ENCODE measurements around the gene FOXRED2.
A peak's percentile ranks its signal among the peaks of the same experiment; 100 is the strongest.

Gene FOXRED2

DNA sequence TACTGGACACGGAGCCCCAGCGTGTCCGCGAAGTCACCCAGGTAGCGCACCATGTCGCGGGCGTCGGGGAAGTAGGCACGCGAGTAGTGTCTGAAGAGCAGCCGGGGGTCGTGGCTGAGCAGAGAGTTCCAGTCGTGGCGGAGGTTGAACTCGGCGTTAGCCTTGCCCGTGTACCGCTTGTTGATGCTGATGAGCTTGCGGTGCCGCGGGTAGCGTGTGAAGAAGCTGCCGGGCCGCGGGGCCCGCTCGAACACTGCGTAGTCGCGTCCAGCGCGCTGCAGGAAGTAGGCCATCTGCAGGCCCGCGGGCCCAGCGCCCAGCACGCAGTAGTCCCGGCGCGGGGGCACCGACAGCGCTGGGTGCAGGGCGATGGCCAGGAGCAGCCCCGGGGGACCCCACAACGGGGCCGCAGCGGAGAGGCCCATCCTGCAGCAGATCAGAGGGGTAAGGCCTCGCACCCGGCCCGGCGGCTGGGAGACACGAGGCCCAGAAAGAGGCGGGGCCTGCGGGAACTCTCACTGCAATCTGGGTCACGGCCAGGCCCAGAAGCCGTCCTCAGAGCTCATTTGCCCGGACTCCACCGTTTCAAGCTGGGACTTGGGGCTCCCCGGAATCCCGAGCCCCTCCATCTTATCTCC lies 723 bp downstream of the FOXRED2 start:
- Mint-ChIP-seq H3K36me3 (peaks cover 22 to 32% of the 10 kb centered on the region in 2 donors), H3K4me3 (peak overlapping the region; percentile 83 to 87), H3K4me1 (peaks cover 13 to 33% of the 10 kb centered on the region in 2 donors), H3K27ac (peak overlapping the region; percentile 9), H3K9me3 (peaks cover 4% of the 10 kb centered on the region in 2 donors), H3K27me3 (no peaks in the 10 kb centered on the region)
- DNase-seq (no peak), ATAC-seq (replicated peaks) (no peak)

DNA sequence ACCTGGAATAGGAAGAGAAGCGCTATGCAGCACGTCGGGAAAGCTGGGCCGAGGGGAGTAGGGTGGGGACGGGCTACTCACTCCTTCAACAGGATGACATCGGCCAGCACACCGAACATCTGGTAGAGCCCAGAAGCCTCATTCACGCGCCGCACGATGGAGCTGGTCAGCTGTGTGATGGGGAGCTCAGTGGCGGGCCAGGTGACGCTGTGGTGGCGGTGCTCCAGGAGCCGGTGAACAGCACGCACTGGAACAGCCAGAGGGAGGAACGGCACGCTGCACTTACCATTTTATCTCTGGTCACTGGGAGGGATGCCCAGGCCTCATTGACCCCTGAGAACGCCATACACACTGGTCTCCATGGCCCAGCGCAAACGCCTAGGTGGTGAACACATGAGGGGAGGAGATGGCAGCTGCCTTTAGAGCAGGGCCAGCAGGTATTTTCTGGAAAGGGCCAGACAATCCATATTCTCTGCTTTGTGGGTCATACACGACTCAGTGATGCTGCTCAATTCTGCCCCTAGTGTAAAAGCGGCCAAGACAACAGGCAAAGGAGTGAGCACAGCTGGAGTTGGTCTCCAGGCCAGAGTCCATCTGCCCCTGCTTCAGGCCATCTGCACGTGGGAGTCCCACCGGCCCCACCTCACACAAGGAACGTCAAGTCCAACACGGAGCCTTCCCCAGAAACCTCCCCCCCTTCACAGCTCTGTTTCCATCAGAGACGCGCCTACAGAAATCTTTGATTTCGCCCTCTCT lies 8.8 kb downstream of the FOXRED2 start:
- Mint-ChIP-seq H3K27me3 (no peaks in the 10 kb centered on the region), H3K9me3 (no peaks in the 10 kb centered on the region)

DNA sequence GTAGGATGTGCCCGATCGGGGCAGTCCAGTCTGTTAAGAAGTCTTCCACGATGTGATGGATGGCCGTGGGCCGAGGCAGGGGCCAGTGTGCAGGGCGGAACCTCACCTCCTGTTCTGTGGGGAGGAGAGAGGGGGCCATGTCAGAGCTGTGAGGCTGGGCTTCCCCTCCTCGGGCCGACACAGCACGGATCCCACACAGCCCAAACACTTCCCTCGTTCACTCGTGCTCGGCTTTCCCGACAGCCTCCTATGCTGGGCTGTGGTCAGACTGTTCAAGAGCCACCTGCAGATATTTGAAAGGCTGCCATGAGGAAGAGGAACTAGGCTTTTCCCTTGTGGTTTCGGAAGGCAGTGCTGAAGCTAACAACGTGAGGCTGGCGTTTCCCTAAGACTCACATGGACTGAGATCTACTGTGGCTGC lies 13.1 kb downstream of the FOXRED2 start:
- H3K27me3 Mint-ChIP-seq: no peaks in the 10 kb centered on the region
- H3K36me3 Mint-ChIP-seq: peaks cover 32 to 54% of the 10 kb centered on the region in 2 donors
- no peaks in the 10 kb centered on the region for H3K9me3 Mint-ChIP-seq
- H3K4me1 Mint-ChIP-seq: peaks cover 20 to 32% of the 10 kb centered on the region in 2 donors
- ATAC-seq (replicated peaks) (peak; percentile 93 to 94), DNase-seq (peak; percentile 77)
- H3K27ac Mint-ChIP-seq: peak overlapping the region; percentile 77
- peak overlapping the region; percentile 61 to 67 for H3K4me3 Mint-ChIP-seq

More for the DNA sequence above, 8.8 kb downstream of the FOXRED2 start:
- DNase-seq (no peak), ATAC-seq (replicated peaks) (no peak)
- peaks cover 7 to 15% of the 10 kb centered on the region in 2 donors for H3K4me1 Mint-ChIP-seq
- H3K4me3 Mint-ChIP-seq: no peak overlapping the region
- H3K36me3 Mint-ChIP-seq: peaks cover 31 to 45% of the 10 kb centered on the region in 2 donors
- no peak overlapping the region for H3K27ac Mint-ChIP-seq

DNA sequence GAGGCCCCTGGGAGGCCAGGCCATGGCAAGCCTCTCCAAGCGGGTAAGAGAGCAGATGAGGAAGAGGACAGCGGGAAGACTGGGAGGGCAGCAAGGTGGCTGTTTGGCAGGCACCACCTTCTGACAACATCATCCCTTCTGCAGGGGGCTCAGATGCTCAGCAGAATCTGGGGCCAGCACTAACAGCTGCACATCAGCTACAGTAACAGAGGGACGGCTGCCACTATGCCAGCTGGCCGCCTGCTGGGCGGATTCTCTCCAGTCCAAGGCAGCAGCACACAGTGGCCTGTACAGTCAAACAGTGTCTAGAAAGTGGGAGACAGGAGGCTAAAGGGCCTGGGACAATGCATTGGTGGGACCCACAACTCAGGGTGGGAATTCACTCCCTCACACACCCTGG lies 14.7 kb downstream of the FOXRED2 start:
- no peaks in the 10 kb centered on the region for H3K27me3 Mint-ChIP-seq
- H3K9me3 Mint-ChIP-seq: no peaks in the 10 kb centered on the region
- ATAC-seq (replicated peaks) (no peak), DNase-seq (no peak)
- peaks cover 30 to 46% of the 10 kb centered on the region in 2 donors for H3K36me3 Mint-ChIP-seq
- peaks cover 20 to 32% of the 10 kb centered on the region in 2 donors for H3K4me1 Mint-ChIP-seq
- peak overlapping the region; percentile 44 to 59 for H3K4me3 Mint-ChIP-seq
- peak overlapping the region; percentile 44 for H3K27ac Mint-ChIP-seq

DNA sequence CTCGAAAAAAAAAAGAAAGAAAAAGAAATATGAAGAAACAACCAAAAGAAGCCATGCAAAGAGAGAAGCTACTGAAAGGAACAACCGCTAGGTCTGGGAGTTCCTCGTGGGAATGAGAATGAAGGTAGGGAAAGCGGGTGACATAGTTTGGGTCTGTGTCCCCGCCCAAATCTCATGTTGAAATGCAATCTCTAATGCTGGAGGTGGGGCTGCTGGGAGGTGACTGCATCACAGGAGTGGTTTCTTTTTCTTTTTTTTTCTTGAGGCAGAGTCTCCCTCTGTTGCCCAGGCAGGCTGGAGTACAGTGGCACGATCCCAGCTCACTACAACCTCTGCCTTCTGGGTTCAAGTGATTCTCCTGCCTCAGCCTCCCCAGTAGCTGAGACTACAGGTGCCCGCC lies 15.7 kb downstream of the FOXRED2 start:
- no peak for DNase-seq
- no peaks in the 10 kb centered on the region for H3K27me3 Mint-ChIP-seq
- peak overlapping the region; percentile 10 for H3K27ac Mint-ChIP-seq
- peaks cover 29 to 49% of the 10 kb centered on the region in 2 donors for H3K36me3 Mint-ChIP-seq
- H3K4me3 Mint-ChIP-seq: no peak overlapping the region
- ATAC-seq (replicated peaks): no peak
- peaks cover 23 to 32% of the 10 kb centered on the region in 2 donors for H3K4me1 Mint-ChIP-seq
- no peaks in the 10 kb centered on the region for H3K9me3 Mint-ChIP-seq

DNA sequence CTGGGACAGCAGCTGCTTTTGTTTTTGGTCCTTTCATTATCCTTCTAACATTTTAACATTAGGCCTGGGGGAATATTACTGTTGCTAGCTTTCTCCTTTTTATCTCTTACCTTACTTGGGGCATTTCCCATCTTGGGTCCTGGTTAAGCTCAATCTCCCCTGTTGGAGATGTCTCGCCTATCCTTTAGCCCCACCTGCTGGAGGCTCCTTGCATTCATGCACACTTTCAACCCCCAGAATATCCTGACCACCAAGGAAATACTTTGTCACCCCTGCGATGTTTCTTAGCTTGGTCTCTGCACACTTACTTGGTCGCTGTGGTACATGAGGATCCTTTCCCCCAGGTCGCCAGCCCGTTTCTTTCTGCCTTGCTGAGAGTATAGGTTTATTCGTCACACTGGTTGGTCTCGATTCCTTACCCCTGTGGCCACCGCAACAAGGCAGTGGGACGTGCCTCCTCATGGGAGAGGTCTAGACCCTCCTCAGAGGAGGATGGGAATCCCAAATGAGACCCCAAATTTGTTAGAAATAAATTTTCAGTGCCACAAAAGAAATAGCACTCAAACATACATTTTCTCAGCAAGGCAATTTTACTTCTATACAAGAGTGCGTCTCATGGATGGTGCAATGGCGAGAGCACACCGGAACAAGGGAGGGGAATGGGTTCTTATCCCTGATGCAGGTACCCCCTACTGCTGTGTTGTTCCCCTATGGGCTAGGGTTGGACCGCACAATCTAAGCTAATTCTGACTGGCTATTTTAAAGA lies 20.0 kb downstream of the FOXRED2 start:
- no peak overlapping the region for H3K4me3 Mint-ChIP-seq
- H3K4me1 Mint-ChIP-seq: peaks cover 12 to 13% of the 10 kb centered on the region in 2 donors
- H3K9me3 Mint-ChIP-seq: no peaks in the 10 kb centered on the region
- ATAC-seq (replicated peaks) (no peak), DNase-seq (peak; percentile 28)
- H3K27me3 Mint-ChIP-seq: no peaks in the 10 kb centered on the region
- H3K27ac Mint-ChIP-seq: no peak overlapping the region
- peaks cover 16 to 30% of the 10 kb centered on the region in 2 donors for H3K36me3 Mint-ChIP-seq

DNA sequence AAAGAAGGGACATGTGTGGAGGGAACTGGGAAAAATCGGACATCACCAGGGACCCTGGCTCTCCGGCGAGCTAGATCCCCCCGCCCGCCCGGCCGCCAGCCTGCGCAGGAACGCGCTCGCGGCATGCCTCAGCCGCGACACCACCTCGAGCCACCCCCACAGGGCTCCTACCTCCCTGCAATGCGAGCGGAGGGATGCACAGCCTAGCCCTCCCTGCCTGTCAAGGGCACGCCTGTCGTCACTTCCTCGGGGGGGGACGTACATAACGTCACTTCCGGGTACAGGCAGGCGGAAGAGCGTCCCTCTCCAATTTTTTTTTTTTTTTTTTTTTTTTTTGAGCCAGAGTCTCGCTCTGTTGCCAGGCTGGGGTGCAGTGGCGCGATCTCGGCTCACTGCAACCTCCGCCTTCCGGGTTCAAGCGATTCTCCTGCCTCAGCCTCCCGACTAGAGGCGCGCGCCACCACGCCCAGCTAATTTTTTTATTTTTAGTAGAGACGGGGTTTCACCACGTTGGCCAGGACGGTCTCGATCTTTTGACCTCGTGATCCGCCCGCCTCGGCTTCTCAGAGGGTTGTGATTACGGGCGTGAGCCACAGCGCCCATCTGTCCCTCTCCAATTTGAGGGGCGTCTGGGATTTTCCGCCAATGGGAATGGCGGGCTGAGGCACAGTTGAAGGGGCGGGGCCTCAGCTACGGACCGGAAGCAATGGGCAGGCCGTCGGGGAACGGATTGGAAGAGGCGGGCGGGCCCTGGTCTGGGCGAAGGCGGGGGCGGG lies 25.3 kb downstream of the FOXRED2 start, which contains the start of gene TXN2:
Gene TXN2, minus strand, starts transcription at position 248 of the 776 bp plus-strand sequence. CDS start 803 bp downstream, outside the sequence.
- H3K4me3 Mint-ChIP-seq: peak within 1 kb of the TSS; percentile 96 to 99
- no peaks in the 10 kb centered on the region for H3K9me3 Mint-ChIP-seq
- DNase-seq (peak; percentile 91), ATAC-seq (replicated peaks) (peak; percentile 92 to 94)
- H3K27me3 Mint-ChIP-seq: no peaks in the 10 kb centered on the region
- peaks cover 14 to 20% of the 10 kb centered on the region in 2 donors for H3K4me1 Mint-ChIP-seq
- peak within 1 kb of the TSS; percentile 100 for H3K27ac Mint-ChIP-seq
- H3K36me3 Mint-ChIP-seq: peaks cover 9 to 15% of the 10 kb centered on the region in 2 donors

DNA sequence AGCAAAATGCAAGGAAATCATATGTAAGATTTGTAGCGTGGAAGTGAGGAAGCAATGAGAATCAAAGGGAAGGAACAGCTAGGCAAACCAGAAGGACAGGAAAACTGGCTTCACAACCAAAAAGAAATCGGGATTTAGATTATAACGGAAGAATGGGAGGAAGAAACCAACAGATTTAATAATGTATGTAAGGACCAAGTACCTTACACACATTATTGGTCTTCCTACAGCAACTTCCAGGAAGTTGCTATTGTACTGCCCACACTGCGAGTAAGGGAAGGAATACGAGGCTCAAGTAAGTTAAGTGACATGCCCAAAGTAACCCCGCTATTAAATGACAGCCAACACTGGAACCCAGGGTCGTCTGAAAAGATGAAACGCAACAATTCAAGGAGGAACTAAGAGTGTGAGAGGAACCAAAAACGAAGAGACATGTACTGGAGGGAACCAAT lies 25.9 kb downstream of the FOXRED2 start:
- Mint-ChIP-seq H3K27ac (peak overlapping the region; percentile 100), H3K27me3 (no peaks in the 10 kb centered on the region), H3K4me1 (peaks cover 14 to 20% of the 10 kb centered on the region in 2 donors), H3K4me3 (peak overlapping the region; percentile 96 to 99), H3K9me3 (no peaks in the 10 kb centered on the region), H3K36me3 (peaks cover 10 to 13% of the 10 kb centered on the region in 2 donors)
- DNase-seq (no peak), ATAC-seq (replicated peaks) (peak in 1 of 2 donors; percentile 64)

DNA sequence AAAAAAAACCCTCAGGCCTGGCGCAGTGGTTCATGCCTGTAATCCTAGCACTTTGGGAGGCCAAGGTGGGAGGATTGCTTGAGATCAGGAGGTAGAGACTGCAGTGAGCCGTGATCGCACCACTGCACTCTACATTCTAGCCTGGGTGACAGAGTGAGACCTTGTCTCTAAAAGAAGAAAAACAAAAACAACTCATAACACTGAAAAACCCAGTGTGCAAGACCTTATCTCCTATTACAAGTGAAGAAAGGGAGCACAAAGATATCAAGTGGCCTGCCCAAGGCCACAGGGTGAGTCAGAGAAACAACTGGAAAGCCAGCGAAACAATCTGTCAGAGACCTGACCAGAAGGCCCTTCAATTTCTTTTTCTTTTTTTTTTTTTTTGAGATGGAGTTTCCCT lies 27.9 kb downstream of the FOXRED2 start:
- ATAC-seq (replicated peaks) (no peak), DNase-seq (no peak)
- no peak overlapping the region for H3K4me3 Mint-ChIP-seq
- H3K4me1 Mint-ChIP-seq: peaks cover 16 to 25% of the 10 kb centered on the region in 2 donors
- peaks cover 22 to 30% of the 10 kb centered on the region in 2 donors for H3K36me3 Mint-ChIP-seq
- no peaks in the 10 kb centered on the region for H3K9me3 Mint-ChIP-seq
- H3K27me3 Mint-ChIP-seq: no peaks in the 10 kb centered on the region
- no peak overlapping the region for H3K27ac Mint-ChIP-seq

DNA sequence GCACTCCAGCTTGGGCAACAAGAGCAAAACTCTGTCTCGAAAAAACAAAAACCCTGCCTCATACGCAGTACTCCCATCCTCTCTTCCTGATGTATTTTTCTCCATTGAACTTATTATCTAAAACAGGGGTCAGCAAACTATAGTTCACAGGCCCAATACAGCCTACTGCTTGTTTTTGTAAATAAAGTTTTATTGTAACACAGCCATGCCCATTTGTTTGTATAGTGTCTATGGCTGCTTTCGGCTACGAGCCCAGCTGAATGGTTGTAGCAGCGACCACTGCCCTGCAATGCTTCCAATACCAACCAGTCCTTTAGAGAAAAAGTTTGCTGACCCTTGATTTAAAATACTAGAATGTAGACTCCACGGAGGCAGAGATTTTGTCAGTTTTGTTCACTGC lies 31.5 kb downstream of the FOXRED2 start:
- no peak overlapping the region for H3K4me3 Mint-ChIP-seq
- no peaks in the 10 kb centered on the region for H3K27me3 Mint-ChIP-seq
- H3K36me3 Mint-ChIP-seq: peaks cover 31 to 45% of the 10 kb centered on the region in 2 donors
- no peak overlapping the region for H3K27ac Mint-ChIP-seq
- peaks cover 6 to 13% of the 10 kb centered on the region in 2 donors for H3K4me1 Mint-ChIP-seq
- DNase-seq (no peak), ATAC-seq (replicated peaks) (no peak)
- no peaks in the 10 kb centered on the region for H3K9me3 Mint-ChIP-seq

DNA sequence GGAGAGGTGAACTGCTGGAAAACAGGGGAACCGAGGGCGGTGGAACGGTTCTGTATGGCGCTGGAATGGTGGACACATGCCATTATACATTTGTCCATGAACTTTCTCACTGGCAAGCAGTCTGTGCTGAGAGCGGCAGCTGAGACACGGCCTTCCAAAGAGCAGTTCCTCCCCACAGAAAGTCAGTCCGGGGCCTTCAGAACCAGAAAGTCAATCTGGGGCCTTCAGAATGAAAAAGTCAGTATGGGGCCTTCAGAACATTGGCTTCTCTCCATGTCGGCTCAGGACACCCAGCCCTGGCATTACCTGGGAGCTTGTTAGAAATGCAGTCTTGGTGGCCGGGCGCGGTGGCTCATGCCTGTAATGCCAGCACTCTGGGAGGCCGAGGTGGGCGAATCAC lies 34.2 kb downstream of the FOXRED2 start:
- DNase-seq (no peak), ATAC-seq (replicated peaks) (no peak)
- Mint-ChIP-seq H3K9me3 (no peaks in the 10 kb centered on the region), H3K27ac (no peak overlapping the region), H3K36me3 (peaks cover 36 to 53% of the 10 kb centered on the region in 2 donors), H3K27me3 (no peaks in the 10 kb centered on the region), H3K4me1 (peaks cover 12 to 23% of the 10 kb centered on the region in 2 donors), H3K4me3 (no peak overlapping the region)

DNA sequence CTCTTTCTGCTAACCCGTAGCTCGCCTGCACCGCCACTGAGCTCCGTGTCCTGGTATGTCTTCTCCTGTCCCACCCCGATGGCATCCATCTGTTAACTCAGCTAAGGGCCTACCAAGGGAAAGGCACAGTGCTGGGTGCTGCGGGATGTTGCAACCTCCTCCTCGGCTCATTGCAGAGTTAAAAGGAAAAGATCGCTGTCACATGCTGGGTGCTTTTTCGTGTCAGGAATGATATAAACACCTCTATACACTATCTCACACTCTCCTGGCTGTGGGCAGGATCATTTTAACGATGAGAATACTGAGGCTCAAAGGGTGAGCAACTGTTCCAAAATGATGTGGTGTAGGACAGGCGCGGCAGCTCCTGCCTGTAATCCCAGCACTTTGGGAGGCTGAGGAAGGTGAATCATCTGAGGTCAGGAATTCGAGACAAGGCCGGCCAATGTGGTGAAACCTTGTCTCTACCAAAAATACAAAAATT lies 35.5 kb downstream of the FOXRED2 start:
- no peaks in the 10 kb centered on the region for H3K27me3 Mint-ChIP-seq

DNA sequence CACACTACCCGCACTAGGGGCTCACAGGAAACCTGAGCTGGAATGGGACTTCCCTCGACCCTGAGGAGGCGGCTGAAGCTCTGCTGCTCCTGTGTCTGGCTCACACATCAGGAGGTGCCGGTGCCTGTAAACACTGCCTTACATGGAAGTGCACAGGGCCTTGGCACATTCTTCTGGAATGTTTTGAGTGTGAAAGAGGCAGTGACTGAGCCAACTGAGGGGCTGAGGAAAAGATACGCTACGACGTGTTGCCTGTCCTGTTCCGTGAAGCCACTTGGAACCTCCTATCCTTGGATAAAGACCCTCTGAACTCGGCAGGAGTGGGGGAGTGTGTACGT lies 35.9 kb downstream of the FOXRED2 start:
- no peaks in the 10 kb centered on the region for H3K9me3 Mint-ChIP-seq
- no peaks in the 10 kb centered on the region for H3K27me3 Mint-ChIP-seq
- H3K27ac Mint-ChIP-seq: no peak overlapping the region
- DNase-seq (no peak), ATAC-seq (replicated peaks) (no peak)
- peaks cover 32 to 54% of the 10 kb centered on the region in 2 donors for H3K36me3 Mint-ChIP-seq
- peaks cover 19 to 38% of the 10 kb centered on the region in 2 donors for H3K4me1 Mint-ChIP-seq
- H3K4me3 Mint-ChIP-seq: no peak overlapping the region

More for the DNA sequence above, 35.5 kb downstream of the FOXRED2 start:
- H3K4me1 Mint-ChIP-seq: peaks cover 16 to 35% of the 10 kb centered on the region in 2 donors
- no peak overlapping the region for H3K4me3 Mint-ChIP-seq
- peaks cover 29 to 53% of the 10 kb centered on the region in 2 donors for H3K36me3 Mint-ChIP-seq
- peak overlapping the region; percentile 75 for H3K27ac Mint-ChIP-seq
- no peak for DNase-seq
- ATAC-seq (replicated peaks): no peak
- no peaks in the 10 kb centered on the region for H3K9me3 Mint-ChIP-seq

All from stimulated activated naive B cell treated with anti-CD40 and anti-IgM and Interleukin-4, amounts not matched to agents 10 μg/mL and 1 μg/mL and 100 μg/mL, for 72 hours (primary cell).